ENCODE measurements around the gene NR1I2. TPM values are rescaled to one million over a fixed set of nuclear protein-coding genes. Genes with fewer than 3 reads are reported as not detected.

NR1I2 gene
- total RNA-seq, 1 experiment from 2014 or later, result 0.12 TPM

- no peak for DNase-seq (ENCODE audit: extremely low read depth, low read depth)
Observed at GRCh38 chr3:119817583-119818363, 35.9 kb downstream of the NR1I2 start.

- no peak for DNase-seq (ENCODE audit: extremely low read depth, low read depth)
Observed at GRCh38 chr3:119818937-119819336, 37.0 kb downstream of the NR1I2 start.

- DNase-seq (ENCODE audit: extremely low read depth, low read depth), result no peak
Observed at GRCh38 chr3:119819806-119820205, 37.9 kb downstream of the NR1I2 start.

- DNase-seq (ENCODE audit: extremely low read depth, low read depth), result no peak
Observed at GRCh38 chr3:119825820-119826219, 43.9 kb downstream of the NR1I2 start.

- no peak for DNase-seq (ENCODE audit: extremely low read depth, low read depth)
Observed at GRCh38 chr3:119826711-119827608, 45.1 kb downstream of the NR1I2 start.

- DNase-seq (ENCODE audit: extremely low read depth, low read depth), result no peak
Observed at GRCh38 chr3:119829420-119829819, 47.5 kb downstream of the NR1I2 start.

- no peak for DNase-seq (ENCODE audit: extremely low read depth, low read depth)
Observed at GRCh38 chr3:119831022-119831421, 49.1 kb downstream of the NR1I2 start.

- DNase-seq (ENCODE audit: extremely low read depth, low read depth), result no peak
Observed at GRCh38 chr3:119831941-119832371, 50.1 kb downstream of the NR1I2 start.

- no peak for DNase-seq (ENCODE audit: extremely low read depth, low read depth)
Observed at GRCh38 chr3:119834754-119835370, 53.0 kb downstream of the NR1I2 start.

GRCh38 chr3:119835556-119835955 is 53.7 kb downstream of the NR1I2 start:
- no peak for DNase-seq (ENCODE audit: extremely low read depth, low read depth)

- no peak for DNase-seq (ENCODE audit: extremely low read depth, low read depth)
Observed at GRCh38 chr3:119841808-119842471, 60.0 kb downstream of the NR1I2 start.

- DNase-seq (ENCODE audit: extremely low read depth, low read depth), result no peak
Observed at GRCh38 chr3:119849126-119849525, 67.2 kb downstream of the NR1I2 start.

- no peak for DNase-seq (ENCODE audit: extremely low read depth, low read depth)
Observed at GRCh38 chr3:119856695-119857094, 74.8 kb downstream of the NR1I2 start.

GRCh38 chr3:119858957-119859356 is 77.1 kb downstream of the NR1I2 start:
- DNase-seq (ENCODE audit: extremely low read depth, low read depth), result no peak

- no peak for DNase-seq (ENCODE audit: extremely low read depth, low read depth)
Observed at GRCh38 chr3:119859728-119860127, 77.8 kb downstream of the NR1I2 start.

- DNase-seq (ENCODE audit: extremely low read depth, low read depth), result no peak
Observed at GRCh38 chr3:119861681-119862080, 79.8 kb downstream of the NR1I2 start.

GRCh38 chr3:119862616-119863015 is 80.7 kb downstream of the NR1I2 start:
- no peak for DNase-seq (ENCODE audit: extremely low read depth, low read depth)

- DNase-seq (ENCODE audit: extremely low read depth, low read depth), result no peak
Observed at GRCh38 chr3:119864476-119864875, 82.6 kb downstream of the NR1I2 start.
